Peyer's patch (tissue), 4 donors: Measurements from ENCODE around the gene C6orf52. TPM values are rescaled to one million over a fixed set of nuclear protein-coding genes. Genes with fewer than 3 reads are reported as not detected.
"Not testable (repeated sequence)": the region's sequence is repeated elsewhere in the genome, so short reads cannot be mapped to it uniquely, and the experiment has no call there.

ENCODE experiments used
- DNase-seq, 3 donors: peaks; one replicate each; pipeline ENCODE4 v3.0.0-alpha.2; 2017 to 2019
- H3K27ac ChIP-seq, 4 donors: fragments of 200-600 bp; sonication (generic); one replicate each; pipeline ENCODE4 v1.5.1; 2016 to 2019
- H3K27me3 ChIP-seq, 2 donors: fragments of 200-600 bp; sonication (generic); one replicate each; pipeline ENCODE4 v1.5.1; 2019
- H3K36me3 ChIP-seq, 3 donors: fragments of 200-600 bp; sonication (generic); one replicate each; pipeline ENCODE4 v1.5.1; 2016 to 2019
- H3K4me1 ChIP-seq, 4 donors: fragments of 200-600 bp; sonication (generic); one replicate each; pipeline ENCODE4 v1.5.1; 2016 to 2019
- H3K4me3 ChIP-seq, 4 donors: fragments of 200-600 bp; sonication (generic); 1 replicate in 3 of 4; 2 replicates in 1 of 4; pipeline ENCODE4 v1.5.1; 2016 to 2019; ENCODE audit warnings: mild to moderate bottlenecking in 1 of 4
- H3K9me3 ChIP-seq, 4 donors: fragments of 200-600 bp; sonication (generic); one replicate each; pipeline ENCODE4 v1.5.1; 2016 to 2019; ENCODE audit warnings: mild to moderate bottlenecking in 1 of 4
- POLR2A ChIP-seq, 2 donors: fragments of 450-650 bp; IDR thresholded peaks; one replicate each; pipeline ENCODE4 v1.5.1; 2017; ENCODE audit warnings: antibody characterized with exemption in 2 of 2, mild to moderate bottlenecking in 2 of 2, moderate library complexity in 2 of 2
- total RNA-seq, 4 donors: library from RNA; depleted of rRNA; stranded (reverse); fragments of >200 nt; gene quantifications; one replicate each; pipeline ENCODE4 v1.1.0, GENCODE V29; 2016
- TF ChIP-seq, protein P1 (sequence below), 6 experiments: fragments of 450-650 bp in 4 of 6; fragments of 200-600 bp in 2 of 6; sonication (generic) in 1 of 6; IDR thresholded peaks; one replicate each; pipeline ENCODE4 v1.5.1; 2017 to 2019; ENCODE audit warnings: antibody characterized with exemption in 6 of 6, mild to moderate bottlenecking in 3 of 6, moderate library complexity in 1 of 6

The C6orf52 gene
- total RNA-seq, 4 donors from 2014 or later, result not detected

DNA sequence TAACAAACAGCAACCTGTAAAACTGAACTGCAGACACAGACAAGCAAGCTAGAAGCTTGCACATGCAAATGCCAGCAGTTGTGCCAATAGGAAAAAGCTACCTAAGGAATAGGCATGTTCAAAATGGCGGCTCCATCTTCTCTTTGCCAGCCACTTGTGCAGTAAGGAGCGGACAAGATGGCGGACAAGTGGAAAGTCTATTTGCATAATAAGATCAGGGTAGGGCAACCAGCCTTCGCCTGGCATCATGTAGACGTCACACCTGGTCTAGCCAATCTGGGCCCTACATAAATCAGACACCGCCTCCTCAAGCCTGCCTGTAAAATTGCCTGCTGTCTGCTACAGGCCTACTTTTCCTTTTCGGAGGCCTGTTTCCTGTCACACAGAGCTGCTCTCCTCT lies 18.0 kb downstream of the C6orf52 start:
- no peaks in the 10 kb centered on the region for H3K27me3 ChIP-seq
- H3K36me3 ChIP-seq, result no peaks in the 10 kb centered on the region
- no peak overlapping the region for H3K27ac ChIP-seq
- no peaks in the 10 kb centered on the region for H3K4me1 ChIP-seq
- H3K9me3 ChIP-seq, result no peaks in the 10 kb centered on the region
- DNase-seq, result no peak
- H3K4me3 ChIP-seq, result no peak overlapping the region
- TF ChIP-seq, protein P1, sequence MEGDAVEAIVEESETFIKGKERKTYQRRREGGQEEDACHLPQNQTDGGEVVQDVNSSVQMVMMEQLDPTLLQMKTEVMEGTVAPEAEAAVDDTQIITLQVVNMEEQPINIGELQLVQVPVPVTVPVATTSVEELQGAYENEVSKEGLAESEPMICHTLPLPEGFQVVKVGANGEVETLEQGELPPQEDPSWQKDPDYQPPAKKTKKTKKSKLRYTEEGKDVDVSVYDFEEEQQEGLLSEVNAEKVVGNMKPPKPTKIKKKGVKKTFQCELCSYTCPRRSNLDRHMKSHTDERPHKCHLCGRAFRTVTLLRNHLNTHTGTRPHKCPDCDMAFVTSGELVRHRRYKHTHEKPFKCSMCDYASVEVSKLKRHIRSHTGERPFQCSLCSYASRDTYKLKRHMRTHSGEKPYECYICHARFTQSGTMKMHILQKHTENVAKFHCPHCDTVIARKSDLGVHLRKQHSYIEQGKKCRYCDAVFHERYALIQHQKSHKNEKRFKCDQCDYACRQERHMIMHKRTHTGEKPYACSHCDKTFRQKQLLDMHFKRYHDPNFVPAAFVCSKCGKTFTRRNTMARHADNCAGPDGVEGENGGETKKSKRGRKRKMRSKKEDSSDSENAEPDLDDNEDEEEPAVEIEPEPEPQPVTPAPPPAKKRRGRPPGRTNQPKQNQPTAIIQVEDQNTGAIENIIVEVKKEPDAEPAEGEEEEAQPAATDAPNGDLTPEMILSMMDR (IDR thresholded peaks at IDR 0.05), result no peak
- TF ChIP-seq POLR2A (IDR thresholded peaks at IDR 0.05), result no peak

DNA sequence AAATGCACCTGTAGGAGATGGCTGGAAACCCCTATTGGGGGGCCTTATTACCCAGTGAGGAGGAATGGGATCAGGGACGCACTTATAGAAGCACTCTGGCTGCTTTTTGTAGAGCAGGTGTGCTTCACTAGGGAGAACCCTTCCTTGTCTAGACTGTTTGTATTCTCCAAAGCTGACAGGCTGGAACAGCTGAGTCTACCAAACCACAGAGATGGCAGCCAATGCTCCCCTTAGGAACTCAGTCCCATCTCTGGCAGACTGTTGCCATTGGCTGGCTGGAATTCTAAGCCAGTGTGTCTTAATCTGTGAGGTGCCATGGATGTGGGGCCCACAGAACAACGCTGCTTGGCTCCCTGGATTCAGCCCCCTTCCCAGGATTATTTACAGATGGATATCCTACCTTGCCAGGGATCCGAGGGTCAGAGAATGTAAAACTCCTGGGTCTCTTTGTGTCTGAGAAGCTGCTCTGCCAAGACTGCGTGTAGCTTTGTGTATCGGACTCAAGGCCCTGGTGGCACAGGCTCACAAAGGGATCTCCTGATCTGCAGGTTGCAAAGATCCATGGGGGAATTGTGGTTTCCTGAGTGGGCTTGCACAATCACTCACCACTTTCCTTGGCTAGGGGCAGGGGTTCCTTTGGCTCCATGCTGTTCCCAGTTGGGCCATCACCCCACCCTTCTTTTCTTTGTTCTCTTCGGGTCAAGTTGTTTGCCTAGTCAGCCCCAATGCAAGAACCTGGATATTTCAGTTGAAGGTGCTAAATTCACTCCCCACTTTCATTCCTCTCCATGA lies 26.1 kb downstream of the C6orf52 start:
- Histone ChIP-seq H3K27ac (no peak overlapping the region), H3K9me3 (no peaks in the 10 kb centered on the region), H3K36me3 (no peaks in the 10 kb centered on the region), H3K27me3 (no peaks in the 10 kb centered on the region), H3K4me3 (no peak overlapping the region), H3K4me1 (no peaks in the 10 kb centered on the region)
- DNase-seq, result no peak
- no peak for TF ChIP-seq POLR2A (IDR thresholded peaks at IDR 0.05)
- TF ChIP-seq, protein P1 (IDR thresholded peaks at IDR 0.05), result no peak

DNA sequence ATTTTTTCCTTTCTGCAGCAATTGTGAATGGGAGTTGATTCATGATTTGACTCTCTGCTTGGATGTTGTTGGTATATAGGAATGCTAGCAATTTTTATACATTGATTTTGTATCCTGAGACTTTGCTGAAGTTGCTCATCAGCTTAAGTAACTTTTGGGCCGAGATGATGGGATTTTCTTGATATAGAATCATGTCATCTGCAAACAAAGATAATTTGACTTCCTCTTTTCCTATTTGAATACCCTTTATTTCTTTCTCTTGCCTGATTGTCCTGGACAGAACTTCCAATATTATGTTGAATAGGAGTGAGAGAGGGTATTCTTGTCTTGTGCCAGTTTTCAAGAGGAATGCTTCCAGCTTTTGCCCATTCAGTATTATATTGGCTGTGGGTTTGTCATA lies 28.8 kb downstream of the C6orf52 start:
- not testable (repeated sequence) for H3K36me3 ChIP-seq, H3K4me3 ChIP-seq, H3K4me1 ChIP-seq, DNase-seq, H3K27me3 ChIP-seq, H3K27ac ChIP-seq, H3K9me3 ChIP-seq

DNA sequence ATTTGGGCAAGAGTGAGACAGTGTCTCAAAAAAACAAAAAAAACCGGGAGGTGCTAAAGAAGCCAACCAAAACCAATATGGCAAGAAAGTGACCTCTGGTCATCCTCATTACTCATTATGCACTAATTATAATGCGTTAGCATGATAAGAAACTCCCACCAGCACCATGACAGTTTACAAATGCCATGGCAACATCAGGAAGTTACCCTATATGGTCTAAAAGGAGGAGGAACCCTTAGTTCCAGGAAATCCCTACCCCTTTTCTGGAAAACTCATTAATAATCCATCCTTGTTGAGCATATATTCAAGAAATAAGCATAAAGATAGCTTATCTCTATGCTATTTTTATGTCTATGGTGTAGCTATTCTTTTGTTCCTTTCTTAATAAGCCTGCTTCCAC lies 31.7 kb downstream of the C6orf52 start:
- Histone ChIP-seq H3K27ac (no peak overlapping the region), H3K4me1 (no peaks in the 10 kb centered on the region), H3K4me3 (no peak overlapping the region), H3K9me3 (no peaks in the 10 kb centered on the region), H3K36me3 (no peaks in the 10 kb centered on the region), H3K27me3 (no peaks in the 10 kb centered on the region)
- TF ChIP-seq POLR2A (IDR thresholded peaks at IDR 0.05), result no peak
- TF ChIP-seq, protein P1 (IDR thresholded peaks at IDR 0.05), result no peak
- DNase-seq, result no peak

DNA sequence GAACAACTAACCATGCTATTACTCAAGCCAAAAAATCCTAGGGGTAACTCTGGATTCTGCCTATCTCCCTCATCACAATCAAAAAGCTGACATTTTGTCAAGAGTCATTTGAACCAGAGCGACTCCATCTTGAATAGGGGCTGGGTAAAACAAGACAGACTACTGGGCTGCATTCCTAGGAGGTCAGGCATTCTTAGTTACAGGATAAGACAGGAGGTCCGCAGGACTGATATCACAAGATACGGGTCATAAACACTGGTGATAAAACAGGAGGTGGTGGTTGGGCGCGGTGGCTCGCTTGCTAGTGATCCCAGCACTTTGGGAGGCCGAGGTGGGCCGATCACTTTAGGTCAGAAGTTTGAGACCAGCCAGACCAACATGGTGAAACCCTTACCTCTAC lies 32.2 kb downstream of the C6orf52 start:
- TF ChIP-seq, protein P1 (IDR thresholded peaks at IDR 0.05), result no peak
- TF ChIP-seq POLR2A (IDR thresholded peaks at IDR 0.05), result no peak
- Histone ChIP-seq H3K36me3 (no peaks in the 10 kb centered on the region), H3K27ac (no peak overlapping the region), H3K4me1 (no peaks in the 10 kb centered on the region), H3K27me3 (no peaks in the 10 kb centered on the region), H3K4me3 (no peak overlapping the region), H3K9me3 (no peaks in the 10 kb centered on the region)
- no peak for DNase-seq

DNA sequence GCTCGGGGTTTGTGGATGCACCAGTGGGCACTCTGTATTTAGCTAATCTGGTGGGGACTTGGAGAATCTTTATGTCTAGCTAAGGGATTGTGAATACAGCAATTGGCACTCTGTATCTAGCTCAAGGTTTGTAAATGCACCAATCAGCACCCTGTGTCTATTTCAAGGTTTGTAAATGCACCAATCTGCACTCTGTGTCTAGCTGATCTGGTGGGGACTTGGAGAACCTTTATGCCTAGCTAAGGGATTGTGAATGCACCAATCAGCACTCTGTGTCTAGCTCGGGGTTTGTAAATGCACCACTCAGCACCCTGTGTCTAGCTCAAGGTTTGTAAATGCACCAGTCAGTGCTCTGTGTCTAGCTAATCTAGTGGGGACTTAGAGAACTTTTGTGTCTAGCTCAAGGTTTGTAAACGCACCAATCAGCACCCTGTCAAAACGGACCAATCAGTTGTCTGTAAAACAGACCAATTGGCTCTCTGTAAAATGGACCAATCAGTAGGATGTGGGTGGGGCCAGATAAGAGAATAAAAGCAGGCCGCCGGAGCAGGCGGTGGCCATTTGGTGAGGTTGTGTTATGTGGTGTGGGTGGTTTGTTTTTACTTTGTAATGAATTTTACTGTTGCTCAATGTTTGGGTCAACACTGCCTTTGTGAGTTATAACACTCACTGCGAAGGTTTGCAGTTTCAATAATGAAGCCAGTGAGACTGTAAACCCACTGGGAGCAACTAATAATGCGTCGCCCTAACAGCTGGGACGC lies 33.8 kb downstream of the C6orf52 start:
- not testable (repeated sequence) for H3K4me3 ChIP-seq

More for the DNA sequence above, 33.8 kb downstream of the C6orf52 start:
- not testable (repeated sequence) for H3K4me1 ChIP-seq, DNase-seq, H3K36me3 ChIP-seq, H3K9me3 ChIP-seq, H3K27me3 ChIP-seq, H3K27ac ChIP-seq
